Gastroesophageal sphincter (tissue), 4 donors: ENCODE results near the gene SLBP. TPM values are rescaled to one million over a fixed set of nuclear protein-coding genes. Genes with fewer than 3 reads are reported as not detected.

Experiments
- ATAC-seq: fragments of 150-250 bp; one replicate; pipeline ENCODE4 v1.9.1; 2016; ENCODE audit warnings: mild to moderate bottlenecking, moderate library complexity
- H3K27ac ChIP-seq, 4 donors: fragments of 200-600 bp; sonication (generic) in 3 of 4; 1 replicate in 3 of 4; 2 replicates in 1 of 4; pipeline ENCODE4 v1.5.1; 2016 to 2019
- H3K27me3 ChIP-seq: fragments of 200-600 bp; sonication (generic); one replicate; pipeline ENCODE4 v1.5.1; 2019
- H3K36me3 ChIP-seq, 2 donors: fragments of 200-600 bp; sonication (generic); one replicate each; pipeline ENCODE4 v1.5.1; 2019; ENCODE audit warnings: control low read depth in 1 of 2
- H3K4me1 ChIP-seq, 3 donors: fragments of 200-600 bp; sonication (generic); 1 replicate in 2 of 3; 2 replicates in 1 of 3; pipeline ENCODE4 v1.5.1; 2016 to 2019; ENCODE audit warnings: control low read depth in 2 of 3
- H3K4me3 ChIP-seq, 2 donors: fragments of 200-600 bp; sonication (generic); one replicate each; pipeline ENCODE4 v1.5.1; 2019; ENCODE audit warnings: mild to moderate bottlenecking in 1 of 2, moderate library complexity in 1 of 2
- H3K9me3 ChIP-seq, 3 donors: fragments of 200-600 bp; sonication (generic); one replicate each; pipeline ENCODE4 v1.5.1; 2017 to 2019; ENCODE audit warnings: control low read depth in 2 of 3
- EP300 ChIP-seq: sonication (generic); formaldehyde crosslinking; IDR thresholded peaks from one replicate; pipeline ENCODE4 v1.6.1; 2017; ENCODE audit warnings: antibody characterized with exemption, mild to moderate bottlenecking
- POLR2A ChIP-seq, 2 donors: fragments of 450-650 bp; IDR thresholded peaks; one replicate each; pipeline ENCODE4 v1.6.1; 2017; ENCODE audit warnings: antibody characterized with exemption in 2 of 2, mild to moderate bottlenecking in 2 of 2, moderate library complexity in 1 of 2
- POLR2AphosphoS5 ChIP-seq: sonication (generic); formaldehyde crosslinking; IDR thresholded peaks from one replicate; pipeline ENCODE4 v1.6.1; 2017; ENCODE audit warnings: antibody characterized with exemption
- WGBS, 2 donors: methylation state at CpG; one replicate each; pipeline ENCODE4 v1.1.5; 2018; ENCODE audit warnings: low coverage in 1 of 2; 5-methylcytosine and 5-hydroxymethylcytosine counted together
- total RNA-seq, 4 donors: library from RNA; depleted of rRNA; stranded (reverse); fragments of >200 nt; gene quantifications; one replicate each; pipeline ENCODE4 v1.1.0, GENCODE V29; 2016
- TF ChIP-seq, protein P1 (sequence below), 4 experiments: fragments of 200-600 bp in 2 of 4; fragments of 450-650 bp in 2 of 4; sonication (generic) in 1 of 4; IDR thresholded peaks; one replicate each; pipeline ENCODE4 v1.5.1; 2017 to 2019; ENCODE audit warnings: antibody characterized with exemption in 4 of 4, mild to moderate bottlenecking in 2 of 4, moderate library complexity in 2 of 4

SLBP gene
- total RNA-seq, 4 donors from 2014 or later = 34.1 to 54.0 (median 38.6) TPM

DNA sequence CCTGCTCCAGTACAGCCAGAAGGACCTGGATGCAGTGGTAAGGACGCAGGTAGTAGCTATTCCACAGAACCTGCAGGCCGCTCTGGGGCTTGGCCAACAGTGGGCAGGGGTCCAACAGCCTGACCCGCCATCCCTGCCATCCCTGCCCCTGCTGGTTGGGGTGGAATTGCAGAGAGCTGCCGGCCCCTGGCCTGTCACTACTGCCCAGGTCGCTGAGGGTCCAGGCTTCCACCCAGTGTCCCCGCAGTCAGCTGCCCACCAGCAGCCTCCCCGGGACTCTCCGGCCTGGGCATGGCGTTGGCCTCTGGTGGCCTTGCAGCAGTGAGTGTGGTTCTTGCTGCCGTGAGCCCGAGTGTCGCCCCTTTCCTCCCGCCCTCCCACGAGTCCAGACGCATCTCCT lies 25.5 kb upstream of the SLBP start:
- Histone ChIP-seq H3K9me3 (peaks cover 0 to 18% (median 0%) of the 10 kb centered on the region in 3 donors), H3K27ac (no peak overlapping the region), H3K36me3 (peaks cover 0 to 86% of the 10 kb centered on the region in 2 donors), H3K27me3 (no peaks in the 10 kb centered on the region), H3K4me3 (no peak overlapping the region), H3K4me1 (no peaks in the 10 kb centered on the region)
- no peak for ATAC-seq
- TF ChIP-seq POLR2AphosphoS5 (no peak), POLR2A (IDR thresholded peaks at IDR 0.05) (no peak), EP300 (no peak)
- TF ChIP-seq, protein P1, sequence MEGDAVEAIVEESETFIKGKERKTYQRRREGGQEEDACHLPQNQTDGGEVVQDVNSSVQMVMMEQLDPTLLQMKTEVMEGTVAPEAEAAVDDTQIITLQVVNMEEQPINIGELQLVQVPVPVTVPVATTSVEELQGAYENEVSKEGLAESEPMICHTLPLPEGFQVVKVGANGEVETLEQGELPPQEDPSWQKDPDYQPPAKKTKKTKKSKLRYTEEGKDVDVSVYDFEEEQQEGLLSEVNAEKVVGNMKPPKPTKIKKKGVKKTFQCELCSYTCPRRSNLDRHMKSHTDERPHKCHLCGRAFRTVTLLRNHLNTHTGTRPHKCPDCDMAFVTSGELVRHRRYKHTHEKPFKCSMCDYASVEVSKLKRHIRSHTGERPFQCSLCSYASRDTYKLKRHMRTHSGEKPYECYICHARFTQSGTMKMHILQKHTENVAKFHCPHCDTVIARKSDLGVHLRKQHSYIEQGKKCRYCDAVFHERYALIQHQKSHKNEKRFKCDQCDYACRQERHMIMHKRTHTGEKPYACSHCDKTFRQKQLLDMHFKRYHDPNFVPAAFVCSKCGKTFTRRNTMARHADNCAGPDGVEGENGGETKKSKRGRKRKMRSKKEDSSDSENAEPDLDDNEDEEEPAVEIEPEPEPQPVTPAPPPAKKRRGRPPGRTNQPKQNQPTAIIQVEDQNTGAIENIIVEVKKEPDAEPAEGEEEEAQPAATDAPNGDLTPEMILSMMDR (IDR thresholded peaks at IDR 0.05) = no peak
- WGBS, 2 donors = no CpG with 5 or more reads among the region's 15 CpGs

DNA sequence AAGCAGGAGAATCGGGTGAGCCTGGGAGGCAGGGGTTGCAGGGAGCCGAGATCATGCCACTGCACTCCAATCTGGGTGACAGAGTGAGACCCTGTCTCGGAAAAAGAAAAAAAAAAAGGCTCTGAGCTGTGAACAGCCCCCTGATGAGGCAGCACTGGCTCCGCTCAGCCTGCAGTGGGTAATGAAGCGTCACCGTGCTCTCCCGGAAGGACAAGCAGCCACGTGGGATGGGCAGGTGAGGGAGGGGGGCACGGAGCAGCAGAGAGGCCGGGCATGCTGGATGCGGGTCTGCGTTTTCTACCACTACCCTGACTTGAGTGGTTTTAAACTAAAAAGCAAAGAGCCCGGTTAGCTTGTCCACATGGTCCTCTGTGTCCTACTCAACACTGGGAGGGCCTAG lies 24.7 kb upstream of the SLBP start:
- WGBS, 2 donors = 84 to 99% methylated on average over 5 to 9 of the region's 13 CpGs
- H3K4me3 ChIP-seq = no peak overlapping the region
- peaks cover 0 to 18% (median 0%) of the 10 kb centered on the region in 3 donors for H3K9me3 ChIP-seq
- peaks cover 0 to 87% of the 10 kb centered on the region in 2 donors for H3K36me3 ChIP-seq
- ATAC-seq = no peak
- no peak overlapping the region for H3K27ac ChIP-seq
- no peaks in the 10 kb centered on the region for H3K27me3 ChIP-seq
- TF ChIP-seq POLR2A (IDR thresholded peaks at IDR 0.05) (no peak), POLR2AphosphoS5 (no peak), EP300 (no peak)
- TF ChIP-seq, protein P1 (IDR thresholded peaks at IDR 0.05) = no peak
- H3K4me1 ChIP-seq = no peaks in the 10 kb centered on the region

DNA sequence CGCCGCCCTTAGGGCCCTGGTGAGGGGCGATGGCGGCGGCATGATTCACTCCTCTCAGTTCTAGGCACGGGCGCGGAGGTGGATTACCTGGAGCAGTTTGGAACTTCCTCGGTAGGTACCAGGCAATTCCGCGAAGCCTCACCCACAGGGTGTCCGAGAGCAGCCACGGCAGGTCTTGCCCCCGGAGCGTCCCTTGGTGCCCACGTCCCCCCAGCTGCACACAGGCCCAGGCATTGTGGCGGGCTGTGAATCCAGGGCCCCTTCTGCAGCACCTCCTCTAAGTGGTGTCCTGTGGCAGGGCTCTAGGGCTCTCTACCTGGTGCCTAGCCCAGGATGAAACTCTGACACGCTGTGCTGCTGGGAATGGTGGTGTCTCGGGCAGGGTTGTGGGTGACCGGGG lies 23.1 kb upstream of the SLBP start:
- Histone ChIP-seq H3K9me3 (peaks cover 0 to 18% (median 0%) of the 10 kb centered on the region in 3 donors), H3K36me3 (peaks cover 0 to 87% of the 10 kb centered on the region in 2 donors), H3K4me3 (no peak overlapping the region), H3K4me1 (no peaks in the 10 kb centered on the region), H3K27ac (no peak overlapping the region), H3K27me3 (no peaks in the 10 kb centered on the region)
- no peak for ATAC-seq
- WGBS, 2 donors = 93% methylated on average over 6 of the region's 20 CpGs; no CpG with 5 or more reads in 1 of the 2 donors
- TF ChIP-seq POLR2AphosphoS5 (no peak), POLR2A (IDR thresholded peaks at IDR 0.05) (no peak)
- TF ChIP-seq, protein P1 (IDR thresholded peaks at IDR 0.05) = no peak

DNA sequence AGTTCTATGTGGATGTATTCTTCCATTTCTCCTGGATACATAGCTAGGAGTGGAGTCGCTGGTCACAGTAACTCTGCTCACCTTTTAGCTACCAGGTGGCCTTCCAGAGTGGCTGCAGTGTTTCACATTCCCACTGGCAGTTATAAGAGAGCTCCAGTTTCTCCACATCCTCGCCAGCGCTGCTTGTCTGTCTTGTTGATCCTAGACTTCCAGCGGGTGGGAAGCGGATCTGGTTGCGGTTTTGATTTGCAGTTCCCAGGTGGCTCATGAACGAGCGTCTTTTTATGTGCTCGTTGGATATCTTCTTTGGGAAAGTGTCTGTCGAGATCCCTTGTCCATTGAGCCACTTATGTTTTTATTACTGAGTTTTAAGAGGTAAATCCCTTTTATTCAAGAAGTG lies 20.8 kb upstream of the SLBP start:
- peaks cover 0 to 77% of the 10 kb centered on the region in 2 donors for H3K36me3 ChIP-seq
- TF ChIP-seq POLR2A (IDR thresholded peaks at IDR 0.05) = no peak
- TF ChIP-seq POLR2AphosphoS5 = no peak
- TF ChIP-seq, protein P1 (IDR thresholded peaks at IDR 0.05) = no peak
- TF ChIP-seq EP300 = no peak
- no peaks in the 10 kb centered on the region for H3K27me3 ChIP-seq
- H3K4me3 ChIP-seq = no peak overlapping the region
- ATAC-seq = no peak
- H3K9me3 ChIP-seq = peaks cover 0 to 7% (median 0%) of the 10 kb centered on the region in 3 donors
- 94 to 100% methylated on average over 5 to 10 of the region's 10 CpGs for WGBS, 2 donors
- H3K4me1 ChIP-seq = peaks cover 0 to 22% (median 0%) of the 10 kb centered on the region in 3 donors
- no peak overlapping the region for H3K27ac ChIP-seq

DNA sequence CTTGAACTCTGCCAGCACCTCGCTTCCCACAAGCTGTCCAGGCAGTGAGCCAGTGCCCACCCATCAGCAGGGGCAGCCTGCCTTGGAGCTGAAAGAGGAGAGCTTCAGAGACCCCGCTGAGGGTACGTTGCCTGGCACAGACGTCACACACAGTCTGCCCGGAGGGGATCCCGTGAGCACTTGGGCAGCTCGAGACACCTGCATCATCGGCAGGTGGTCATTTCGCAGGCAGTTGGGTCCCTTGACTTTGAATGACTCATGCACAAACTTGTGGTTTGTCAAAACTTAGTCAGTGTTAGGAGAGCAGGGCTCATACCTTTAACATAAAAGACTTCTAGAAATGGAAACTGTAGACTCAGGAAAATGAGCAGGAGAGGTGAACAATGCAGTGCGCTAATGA lies 19.1 kb upstream of the SLBP start:
- Histone ChIP-seq H3K27ac (no peak overlapping the region), H3K9me3 (no peaks in the 10 kb centered on the region), H3K4me3 (no peak overlapping the region), H3K4me1 (peaks cover 0 to 38% (median 5%) of the 10 kb centered on the region in 3 donors), H3K36me3 (peaks cover 0 to 65% of the 10 kb centered on the region in 2 donors), H3K27me3 (no peaks in the 10 kb centered on the region)
- no peak for ATAC-seq
- TF ChIP-seq POLR2A (IDR thresholded peaks at IDR 0.05) (no peak), POLR2AphosphoS5 (no peak), EP300 (no peak)
- TF ChIP-seq, protein P1 (IDR thresholded peaks at IDR 0.05) = no peak
- WGBS, 2 donors = 98 to 100% methylated on average over 4 to 8 of the region's 10 CpGs
